Measurements from ENCODE around the gene PHF23. TPM values are rescaled to one million over a fixed set of nuclear protein-coding genes. Genes with fewer than 3 reads are reported as not detected.

The PHF23 gene
- total RNA-seq, 2 experiments from 2014 or later = 24.0 to 28.7 TPM

DNA sequence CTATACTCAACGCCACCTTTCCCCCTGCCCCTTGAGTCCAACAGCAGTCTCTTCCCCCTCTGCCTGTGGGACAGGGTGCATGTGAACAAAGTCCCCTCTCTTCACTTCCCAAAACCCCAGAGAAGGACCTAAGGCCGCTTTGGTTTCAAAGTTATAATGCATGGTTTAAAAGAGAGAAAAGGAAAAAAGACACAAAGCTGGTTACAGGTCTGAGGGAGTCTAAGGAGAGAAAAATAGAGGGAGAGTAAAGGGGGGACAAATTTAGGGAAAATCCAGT lies 4.1 kb upstream of the PHF23 start:
- intact Hi-C loops (cut with micrococcal nuclease) = loop anchor here (5.0 kb wide), 1 partner anchor 599 kb away; no protein-coding TSS in a partner anchor
- H3K9me3 Mint-ChIP-seq = no peaks in the 10 kb centered on the region

DNA sequence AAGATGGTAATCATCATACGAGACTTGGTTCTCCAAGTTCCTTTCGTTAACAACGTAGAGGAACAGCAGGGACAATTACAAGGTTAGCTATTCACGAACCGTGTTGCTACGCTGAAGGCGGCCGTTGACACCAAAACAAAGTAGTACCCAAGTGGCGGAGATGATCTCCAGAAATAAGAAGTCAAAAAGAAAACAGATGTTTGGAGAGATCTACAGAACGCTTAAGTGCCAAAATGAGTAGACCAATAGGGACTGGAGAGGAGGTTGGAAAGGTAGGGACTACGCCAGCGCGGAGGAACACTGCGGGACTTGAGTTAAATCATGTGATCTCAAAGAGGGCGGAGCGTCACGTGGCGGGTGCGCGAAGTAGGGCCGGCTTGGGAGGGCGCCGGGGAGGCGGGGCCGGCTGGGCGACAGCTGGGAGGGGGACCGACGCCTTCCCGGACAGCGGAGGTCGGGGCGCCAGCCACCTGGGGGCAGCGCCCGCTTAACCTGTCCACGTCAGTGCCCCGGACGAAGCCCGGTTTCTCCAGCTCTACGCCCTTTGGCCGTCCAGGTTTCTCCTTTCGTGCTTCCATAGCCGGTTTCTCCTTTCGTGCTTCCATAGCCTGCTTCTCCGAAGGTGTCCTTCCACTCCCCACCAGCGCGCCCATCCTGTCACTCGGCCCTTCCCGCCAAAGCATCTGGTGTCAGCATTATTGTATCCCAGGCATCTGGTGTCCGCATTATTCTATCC lies 3.6 kb upstream of the PHF23 start:
- peak; percentile 94 for DNase-seq
- Mint-ChIP-seq H3K4me1 (ENCODE audit: low read depth) (peaks cover 34% of the 10 kb centered on the region), H3K9me3 (no peaks in the 10 kb centered on the region), H3K27me3 (peaks cover 3% of the 10 kb centered on the region), H3K36me3 (peaks cover 29% of the 10 kb centered on the region), H3K4me3 (peak overlapping the region; percentile 98), H3K27ac (peak overlapping the region; percentile 97)
- intact Hi-C loops (cut with micrococcal nuclease) = loop anchor here (5.0 kb wide), 1 partner anchor 599 kb away; no protein-coding TSS in a partner anchor
- ChIA-PET CTCF (interaction anchor here (0.9 to 3.2 kb wide), 5 partner anchors 8 to 197 kb away, joined by 4 to 19 read pairs (median 8); partner anchors contain the start of genes ACADVL, CTDNEP1, DLG4 and DVL2), POLR2A (interaction anchor here (0.7 to 3.6 kb wide), 3 partner anchors 9 to 23 kb away, joined by 3 to 19 read pairs (median 4); partner anchors contain the start of genes ACADVL, CTDNEP1, DLG4 and DVL2)

More for the DNA sequence above, 4.1 kb upstream of the PHF23 start:
- Mint-ChIP-seq H3K36me3 (peaks cover 29% of the 10 kb centered on the region), H3K27ac (peak overlapping the region; percentile 85), H3K4me1 (ENCODE audit: low read depth) (peaks cover 34% of the 10 kb centered on the region), H3K27me3 (peaks cover 3% of the 10 kb centered on the region), H3K4me3 (peak overlapping the region; percentile 98)
- ChIA-PET CTCF (interaction anchor here (2.4 to 3.2 kb wide), 2 partner anchors 23 to 53 kb away, joined by 8 to 19 read pairs; partner anchors contain the start of genes ACADVL and DLG4), POLR2A (interaction anchor here (1.2 to 3.6 kb wide), 2 partner anchors 24 to 66 kb away, joined by 3 to 19 read pairs; partner anchors contain the start of genes ACADVL and DLG4)
- DNase-seq = no peak

DNA sequence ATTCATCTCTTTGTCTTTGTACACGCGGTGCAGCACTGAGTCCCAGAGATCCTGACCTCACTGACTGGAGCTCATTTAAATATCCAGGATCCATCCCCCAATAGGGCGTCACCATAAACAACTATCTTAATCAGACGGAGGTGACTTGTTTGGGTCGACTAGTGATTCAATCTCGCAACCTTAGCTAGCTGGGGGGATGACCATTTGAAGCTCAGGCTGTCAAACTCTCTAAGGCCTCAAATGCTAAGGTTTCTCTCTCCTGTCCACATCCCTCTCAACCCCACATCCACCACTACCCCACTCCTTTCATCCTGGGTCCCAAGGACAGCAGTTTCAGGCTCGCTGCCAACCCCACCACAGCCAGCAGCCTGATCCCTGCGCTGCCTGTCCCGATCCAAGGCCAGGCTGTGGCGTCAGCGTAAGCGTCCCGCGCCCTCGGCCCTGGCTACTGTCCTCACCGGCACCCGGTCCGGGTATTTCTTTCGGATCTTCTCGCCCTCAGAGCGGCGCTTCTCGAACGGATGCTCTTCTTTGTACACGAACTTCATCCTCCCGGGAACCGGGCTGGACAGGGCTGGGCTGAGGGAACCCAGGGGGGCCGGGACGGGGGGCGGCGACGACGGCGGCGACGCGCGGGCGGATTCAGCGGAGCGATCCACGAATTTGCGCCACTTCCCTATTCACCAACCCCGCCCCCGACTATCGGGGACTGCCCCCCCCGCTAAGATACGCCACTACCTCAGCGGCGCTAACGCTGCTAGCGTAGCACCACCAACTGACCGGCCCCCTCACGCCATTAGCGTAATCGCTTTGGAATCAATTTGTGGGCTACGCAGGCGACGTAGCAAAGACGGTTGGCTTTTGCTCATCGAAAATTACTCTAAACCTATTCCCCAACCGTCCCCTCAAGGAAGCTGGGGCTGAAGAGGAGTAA lies 2.8 kb upstream of the PHF23 start, which contains the start of gene GABARAP:
Gene GABARAP, minus strand, starts transcription at position 667 of the 934 bp plus-strand sequence. Its CDS starts 119 bp downstream, at position 548.
- peak within 1 kb of the TSS; percentile 97 for H3K27ac Mint-ChIP-seq
- H3K4me3 Mint-ChIP-seq = peak within 1 kb of the TSS; percentile 98
- H3K36me3 Mint-ChIP-seq = peaks cover 30% of the 10 kb centered on the region
- CTCF ChIA-PET = interaction anchor here (0.9 to 3.2 kb wide), 9 partner anchors 8 to 196 kb away, joined by 3 to 19 read pairs (median 4); partner anchors contain the start of genes ACADVL, CTDNEP1, DLG4 and DVL2
- no peaks in the 10 kb centered on the region for H3K9me3 Mint-ChIP-seq
- peak; percentile 96 for DNase-seq
- peaks cover 38% of the 10 kb centered on the region for H3K4me1 Mint-ChIP-seq (ENCODE audit: low read depth)
- peaks cover 3% of the 10 kb centered on the region for H3K27me3 Mint-ChIP-seq
- POLR2A ChIA-PET = interaction anchor here (0.7 to 3.6 kb wide), 5 partner anchors 8 to 95 kb away, joined by 3 to 19 read pairs (median 4); partner anchors contain the start of genes ACADVL, CTDNEP1, DLG4 and DVL2
- intact Hi-C loops (cut with micrococcal nuclease) = loop anchor here (5.0 kb wide), 1 partner anchor 600 kb away; no protein-coding TSS in a partner anchor

DNA sequence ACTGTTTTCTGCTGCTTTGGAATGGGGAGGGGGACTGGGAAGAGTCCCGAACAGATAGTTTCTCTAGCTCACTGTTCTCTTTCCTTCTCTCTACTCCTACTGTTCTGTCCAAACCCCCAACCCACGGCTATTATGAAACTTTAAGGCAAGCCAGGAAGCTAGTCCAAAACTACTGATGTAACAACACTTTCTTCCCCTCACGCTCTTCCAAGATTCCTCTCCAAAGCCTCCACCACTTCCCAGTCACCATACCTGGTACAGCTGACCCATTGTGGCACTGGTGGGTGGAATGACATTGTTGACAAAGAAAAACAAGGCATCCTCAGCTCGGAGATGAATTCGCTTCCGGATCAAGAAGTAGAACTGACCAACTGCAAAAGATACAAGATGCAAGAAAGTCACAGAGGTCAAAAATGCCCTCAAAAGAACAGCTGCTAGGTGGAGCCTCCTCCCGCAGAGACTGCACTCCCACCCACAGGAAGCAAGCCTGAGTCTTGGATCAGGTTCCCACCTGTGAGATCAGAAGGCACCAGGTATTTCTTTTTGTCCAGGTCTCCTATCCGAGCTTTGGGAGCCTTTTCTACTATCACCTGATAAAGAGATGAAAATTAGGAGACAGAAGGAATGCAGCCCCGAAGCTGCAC lies 2.0 kb upstream of the PHF23 start:
- peak overlapping the region; percentile 98 for H3K4me3 Mint-ChIP-seq
- H3K9me3 Mint-ChIP-seq = no peaks in the 10 kb centered on the region
- intact Hi-C loops (cut with micrococcal nuclease) = loop anchor here (5.0 kb wide), 1 partner anchor 601 kb away; no protein-coding TSS in a partner anchor
- H3K27me3 Mint-ChIP-seq = peaks cover 3% of the 10 kb centered on the region
- POLR2A ChIA-PET = interaction anchor here (0.8 to 3.6 kb wide), 3 partner anchors 9 to 96 kb away, joined by 3 to 19 read pairs (median 4); partner anchors contain the start of genes ACADVL and DLG4
- DNase-seq = no peak
- peaks cover 45% of the 10 kb centered on the region for H3K4me1 Mint-ChIP-seq (ENCODE audit: low read depth)
- CTCF ChIA-PET = interaction anchor here (0.9 to 3.2 kb wide), 5 partner anchors 10 to 55 kb away, joined by 3 to 19 read pairs (median 4); partner anchors contain the start of genes ACADVL, CTDNEP1, DLG4 and SLC2A4
- H3K27ac Mint-ChIP-seq = peak overlapping the region; percentile 97
- peaks cover 32% of the 10 kb centered on the region for H3K36me3 Mint-ChIP-seq

DNA sequence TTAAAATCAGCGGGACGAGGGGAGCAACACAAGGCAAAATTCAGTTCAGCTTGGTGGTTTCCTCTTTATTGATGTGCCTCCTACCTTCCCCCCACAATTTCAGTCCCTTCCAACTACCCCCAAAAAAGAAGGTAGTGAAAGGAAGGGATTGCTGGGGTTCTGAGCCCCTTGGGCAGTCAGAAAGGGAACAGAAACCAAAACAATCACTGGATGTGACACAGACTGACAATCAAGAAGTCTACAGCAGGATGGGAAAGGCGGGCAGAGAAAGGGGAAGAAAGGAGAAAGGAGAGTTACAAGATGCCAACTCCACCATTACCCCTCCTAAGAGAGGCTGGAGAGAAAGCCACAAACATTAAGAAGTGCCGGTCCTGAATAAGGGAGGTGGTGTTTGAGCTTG lies 1.1 kb upstream of the PHF23 start:
- H3K36me3 Mint-ChIP-seq = peaks cover 30% of the 10 kb centered on the region
- ChIA-PET POLR2A (interaction anchor here (1.3 to 3.6 kb wide), 2 partner anchors 9 to 21 kb away, joined by 3 to 19 read pairs; partner anchors contain the start of genes ACADVL and DLG4), CTCF (interaction anchor here (1.7 to 4.4 kb wide), 2 partner anchors 20 to 41 kb away, joined by 3 to 34 read pairs; partner anchors contain the start of genes ACADVL, DLG4 and SLC2A4)
- H3K4me1 Mint-ChIP-seq (ENCODE audit: low read depth) = peaks cover 53% of the 10 kb centered on the region
- H3K27ac Mint-ChIP-seq = peak overlapping the region; percentile 97
- peak overlapping the region; percentile 94 for H3K4me3 Mint-ChIP-seq
- peaks cover 3% of the 10 kb centered on the region for H3K27me3 Mint-ChIP-seq
- DNase-seq = no peak
- H3K9me3 Mint-ChIP-seq = no peaks in the 10 kb centered on the region
- intact Hi-C loops (cut with micrococcal nuclease) = loop anchor here (5.0 kb wide), 1 partner anchor 602 kb away; no protein-coding TSS in a partner anchor

DNA sequence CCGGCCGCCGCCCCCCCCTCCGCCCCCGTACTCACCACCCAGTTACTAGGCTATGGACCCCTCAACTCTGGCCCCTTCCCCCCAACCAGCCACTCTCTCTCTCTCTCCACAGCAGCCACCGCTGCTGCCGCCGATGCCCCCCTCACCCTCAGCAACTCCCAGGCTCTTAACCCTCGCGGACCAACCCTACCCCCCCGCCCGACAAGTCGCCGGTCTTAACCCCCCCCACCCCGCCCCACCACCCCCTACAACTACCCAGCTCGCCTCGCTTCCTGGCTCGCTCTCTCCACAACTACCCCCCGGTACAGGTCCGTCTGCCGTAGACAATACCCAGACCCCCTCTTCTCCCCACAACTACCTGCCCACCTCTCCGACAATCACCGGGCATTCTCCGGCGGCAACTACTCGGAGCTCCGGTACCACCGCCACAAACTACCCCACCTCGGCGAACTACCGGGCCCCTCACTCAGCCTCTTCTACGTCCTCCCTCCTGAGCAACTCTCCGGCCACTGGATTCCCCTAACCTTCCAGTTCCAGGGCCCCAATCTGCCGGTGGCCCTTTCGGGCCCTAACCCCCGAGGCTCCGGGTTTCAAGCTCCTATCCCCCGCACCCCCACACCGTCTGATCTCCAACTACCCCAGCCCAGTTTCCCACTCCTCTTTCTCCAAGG lies 702 bp downstream of the PHF23 start:
- peak; percentile 40 for DNase-seq
- ChIA-PET POLR2A (interaction anchor here (1.0 to 2.6 kb wide), 8 partner anchors 11 to 449 kb away, joined by 3 to 11 read pairs (median 3); partner anchors contain the start of genes DLG4, ELP5, SLC16A13 and TP53), CTCF (interaction anchor here (0.7 to 4.4 kb wide), 7 partner anchors 11 to 322 kb away, joined by 3 to 34 read pairs (median 4); partner anchors contain the start of genes ACADVL and DLG4)
- Mint-ChIP-seq H3K9me3 (no peaks in the 10 kb centered on the region), H3K4me1 (ENCODE audit: low read depth) (peaks cover 62% of the 10 kb centered on the region), H3K27ac (peak overlapping the region; percentile 97), H3K4me3 (peak overlapping the region; percentile 94), H3K36me3 (peaks cover 32% of the 10 kb centered on the region), H3K27me3 (peaks cover 4% of the 10 kb centered on the region)
- intact Hi-C loops (cut with micrococcal nuclease) = loop anchor here (1.0 kb wide), 4 partner anchors 14 to 245 kb away; partner anchors contain the start of genes EIF5A and ELP5

DNA sequence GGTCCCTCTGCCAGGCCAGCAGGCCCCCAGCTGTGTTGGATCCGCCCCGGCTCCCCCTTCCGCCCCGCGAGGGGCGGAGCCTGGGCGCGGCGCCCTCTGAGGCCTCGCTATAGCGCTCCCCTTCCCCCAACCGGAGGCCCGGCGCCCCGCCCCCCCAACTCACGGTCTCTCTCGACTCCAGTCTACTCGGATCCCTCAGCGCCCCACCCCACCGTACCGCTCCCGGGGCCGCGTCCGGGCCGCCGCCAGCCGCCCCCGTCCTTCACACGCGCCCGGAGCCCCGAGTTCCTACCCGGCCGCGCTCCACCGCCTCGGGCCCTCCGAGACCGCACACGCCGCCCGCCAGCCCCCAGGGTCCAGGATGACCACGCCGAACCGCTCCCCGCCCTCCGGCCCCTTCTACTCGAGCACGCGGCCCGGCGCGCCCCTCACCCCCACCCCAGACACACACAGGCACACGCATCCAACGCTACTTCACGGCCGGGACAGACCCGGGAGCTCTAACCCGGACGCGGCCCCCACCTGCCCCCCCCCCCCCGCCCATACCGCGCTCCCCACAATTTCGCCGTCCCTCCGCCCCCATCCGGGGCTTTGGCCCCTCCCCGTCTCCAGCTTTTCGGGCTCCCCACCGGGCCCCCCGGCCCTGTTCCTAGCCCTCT lies 1.4 kb downstream of the PHF23 start:
- Mint-ChIP-seq H3K4me1 (ENCODE audit: low read depth) (peaks cover 62% of the 10 kb centered on the region), H3K4me3 (peak overlapping the region; percentile 94)
- POLR2A ChIA-PET = interaction anchor here (1.0 to 2.6 kb wide), 5 partner anchors 12 to 450 kb away, joined by 3 to 11 read pairs (median 3); partner anchors contain the start of genes SLC16A13 and TP53

DNA sequence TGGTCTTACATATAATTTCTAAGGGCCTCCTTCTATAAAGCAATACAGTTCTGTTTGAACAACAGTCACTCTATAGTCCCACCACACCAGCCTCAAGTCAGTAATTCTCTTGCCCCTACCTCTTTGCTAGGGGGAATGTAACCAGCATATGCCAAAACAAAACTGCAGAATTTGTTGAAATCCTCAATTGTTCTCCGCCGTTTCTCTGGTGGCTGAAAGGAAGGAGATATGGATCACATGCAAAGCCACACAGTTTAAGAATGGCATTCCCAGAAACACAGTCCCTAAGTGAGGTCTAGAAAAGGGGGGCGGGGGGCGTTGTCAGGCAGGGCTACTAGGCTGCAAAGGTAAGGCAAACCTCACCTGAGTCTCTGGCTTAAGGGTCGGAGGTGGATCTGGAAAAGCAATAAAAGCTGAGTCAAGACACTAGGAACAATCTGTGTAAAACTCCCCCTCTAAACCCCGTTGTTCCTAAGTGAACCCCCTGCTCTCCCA lies 1.9 kb downstream of the PHF23 start:
- Mint-ChIP-seq H3K27ac (peak overlapping the region; percentile 97), H3K9me3 (no peaks in the 10 kb centered on the region), H3K36me3 (peaks cover 29% of the 10 kb centered on the region), H3K4me3 (peak overlapping the region; percentile 94), H3K27me3 (peaks cover 2% of the 10 kb centered on the region), H3K4me1 (ENCODE audit: low read depth) (peaks cover 62% of the 10 kb centered on the region)
- intact Hi-C loops (cut with micrococcal nuclease) = no loop called here
- POLR2A ChIA-PET = interaction anchor here (1.5 to 2.6 kb wide), 2 partner anchors 17 to 71 kb away, joined by 3 to 11 read pairs; no protein-coding TSS in a partner anchor
- CTCF ChIA-PET = interaction anchor here (1.4 to 4.4 kb wide), 2 partner anchors 17 to 23 kb away, joined by 4 to 34 read pairs; partner anchors contain the start of genes ACADVL and DLG4
- no peak for DNase-seq

More for the DNA sequence above, 1.4 kb downstream of the PHF23 start:
- intact Hi-C loops (cut with micrococcal nuclease) = no loop called here
- peaks cover 4% of the 10 kb centered on the region for H3K27me3 Mint-ChIP-seq
- H3K36me3 Mint-ChIP-seq = peaks cover 31% of the 10 kb centered on the region
- peak overlapping the region; percentile 97 for H3K27ac Mint-ChIP-seq
- DNase-seq = peak; percentile 86
- CTCF ChIA-PET = interaction anchor here (0.7 to 4.4 kb wide), 5 partner anchors 18 to 191 kb away, joined by 3 to 34 read pairs (median 5); partner anchors contain the start of genes ACADVL and DLG4
- H3K9me3 Mint-ChIP-seq = no peaks in the 10 kb centered on the region

DNA sequence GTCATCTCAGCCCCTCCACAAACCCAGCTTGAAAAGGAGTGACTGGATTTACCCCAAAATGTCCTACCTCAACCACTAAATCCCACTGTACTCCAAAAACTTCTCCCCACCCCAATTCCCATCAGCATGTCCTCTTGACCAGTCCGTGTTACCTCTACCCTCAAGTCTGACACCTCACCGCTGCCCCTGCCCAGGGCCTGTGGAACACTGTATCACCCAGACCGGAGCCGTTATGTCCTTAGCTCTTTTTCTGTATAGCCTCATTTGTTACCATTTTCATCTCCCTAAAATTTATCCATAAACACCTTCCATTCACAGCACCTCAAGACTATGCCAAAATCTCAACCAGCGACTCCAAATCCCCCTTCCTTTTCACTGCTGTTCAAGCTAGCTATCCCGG lies 2.4 kb downstream of the PHF23 start:
- H3K4me1 Mint-ChIP-seq (ENCODE audit: low read depth) = peaks cover 66% of the 10 kb centered on the region
- no peak for DNase-seq
- peaks cover 2% of the 10 kb centered on the region for H3K27me3 Mint-ChIP-seq
- H3K36me3 Mint-ChIP-seq = peaks cover 34% of the 10 kb centered on the region
- POLR2A ChIA-PET = interaction anchor here (5.8 kb wide), 1 partner anchor 15 kb away, joined by 33 read pairs; the partner anchor contains the start of genes ACADVL and DLG4
- peak overlapping the region; percentile 94 for H3K4me3 Mint-ChIP-seq
- CTCF ChIA-PET = interaction anchor here (4.4 kb wide), 1 partner anchor 17 kb away, joined by 34 read pairs; the partner anchor contains the start of genes ACADVL and DLG4
- H3K27ac Mint-ChIP-seq = peak overlapping the region; percentile 97
- H3K9me3 Mint-ChIP-seq = no peaks in the 10 kb centered on the region
- intact Hi-C loops (cut with micrococcal nuclease) = no loop called here

Measured in activated CD4-positive, alpha-beta memory T cell treated with anti-CD3 and anti-CD28 coated beads for 36 hours (primary cell).